HUES48 (cell line): ENCODE measurements around the gene SLC35B3.

Source experiments
- H3K27ac ChIP-seq: one replicate; pipeline ENCODE4 v1.7.0; 2013; ENCODE audit warnings: low read depth, low read length, inconsistent platforms
- H3K27me3 ChIP-seq: 2 replicates; pipeline ENCODE4 v1.6.1; 2013; ENCODE audit warnings: mild to moderate bottlenecking, low read length; ENCODE audit not compliant: control insufficient read depth, insufficient read depth
- H3K36me3 ChIP-seq: 2 replicates; pipeline ENCODE4 v1.6.1; 2013; ENCODE audit warnings: low read length; ENCODE audit not compliant: control insufficient read depth, insufficient read depth
- H3K4me1 ChIP-seq: 2 replicates; pipeline ENCODE4 v1.6.1; 2013; ENCODE audit warnings: mild to moderate bottlenecking, low read length; ENCODE audit not compliant: control insufficient read depth, insufficient read depth
- H3K4me3 ChIP-seq: 2 replicates; pipeline ENCODE4 v1.5.1; 2013; ENCODE audit warnings: mild to moderate bottlenecking, low read depth, low read length
- H3K9ac ChIP-seq: 2 replicates; pipeline ENCODE4 v1.6.1; 2013; ENCODE audit warnings: mild to moderate bottlenecking, low read depth, low read length, moderate library complexity
- H3K9me3 ChIP-seq: 2 replicates; pipeline ENCODE4 v1.6.1; 2013; ENCODE audit warnings: low read length; ENCODE audit not compliant: control insufficient read depth, insufficient read depth

SLC35B3 gene

DNA sequence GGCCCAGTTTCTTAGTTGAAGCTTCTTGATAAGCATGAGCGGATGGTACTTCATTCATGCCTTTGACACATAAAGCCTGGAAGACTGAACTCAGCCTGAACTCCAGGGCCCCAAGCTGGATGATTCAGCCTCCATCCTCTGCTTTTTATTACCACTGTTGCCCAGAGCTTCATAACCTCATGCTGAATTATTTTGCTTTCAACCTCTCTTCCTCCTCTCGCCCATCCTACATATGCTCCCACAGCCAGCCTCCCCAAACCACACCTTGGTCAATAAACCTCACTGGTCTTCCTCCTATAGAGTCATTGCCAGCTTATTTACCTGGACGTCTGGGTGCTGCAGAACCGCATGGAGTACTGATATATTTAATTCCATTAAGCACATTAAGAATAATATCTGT lies 59.4 kb downstream of the SLC35B3 start:
- Histone ChIP-seq H3K9me3 (no peaks in the 10 kb centered on the region), H3K4me3 (no peak overlapping the region), H3K4me1 (peaks cover 9% of the 10 kb centered on the region), H3K36me3 (no peaks in the 10 kb centered on the region), H3K27ac (no peak overlapping the region), H3K9ac (no peak overlapping the region), H3K27me3 (no peaks in the 10 kb centered on the region)
